Measurements from ENCODE around the gene GFY.

Gene GFY, protein sequence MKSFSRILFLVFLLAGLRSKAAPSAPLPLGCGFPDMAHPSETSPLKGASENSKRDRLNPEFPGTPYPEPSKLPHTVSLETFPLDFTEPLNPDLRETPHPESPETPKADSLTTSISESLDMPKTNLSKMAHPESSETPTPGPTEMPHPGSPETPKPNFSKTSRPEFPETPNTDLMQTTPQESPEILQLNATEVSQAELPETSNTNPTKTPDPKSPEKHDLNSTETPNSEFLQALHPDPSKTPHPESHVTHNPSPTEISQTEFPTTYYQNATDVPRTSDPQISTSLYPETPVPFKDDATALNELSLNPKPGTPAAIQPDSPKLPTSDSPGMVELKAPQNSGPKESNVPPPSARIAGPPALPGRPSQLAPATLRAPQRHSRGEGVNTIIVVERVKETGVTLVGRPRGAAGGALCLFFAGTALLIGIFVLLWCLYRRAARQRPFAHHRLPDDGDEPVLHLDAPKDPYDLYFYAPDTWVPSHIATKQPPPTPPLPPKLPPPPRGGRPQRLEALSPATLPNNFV

GRCh38 chr19:49425178-49425577 is at the start of gene GFY:
TSS of gene GFY (plus strand) at chr19:49425388. CDS start at chr19:49426431, 1,043 bp downstream.
- no peak for DNase-seq

DNA sequence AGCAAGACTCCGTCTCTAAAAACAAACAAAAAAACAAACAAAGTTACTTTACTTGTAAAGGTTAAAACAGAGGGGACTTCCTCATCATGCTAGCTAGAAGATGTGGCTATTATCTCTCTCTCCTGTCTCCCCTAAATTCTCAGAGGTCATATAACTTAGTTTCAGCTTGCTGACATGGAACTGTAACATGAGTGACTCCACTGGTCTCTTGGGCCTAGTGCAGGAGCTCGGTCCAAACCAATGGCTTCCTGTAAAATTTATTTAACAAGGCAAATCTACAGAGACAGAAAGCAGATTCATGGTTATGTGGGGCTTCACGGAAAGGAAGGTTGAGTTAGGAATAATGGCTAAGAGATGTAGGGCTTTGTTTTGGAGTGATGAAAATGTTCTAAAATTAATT is 46.7 kb upstream of the GFY start:
- no peak for DNase-seq

DNA sequence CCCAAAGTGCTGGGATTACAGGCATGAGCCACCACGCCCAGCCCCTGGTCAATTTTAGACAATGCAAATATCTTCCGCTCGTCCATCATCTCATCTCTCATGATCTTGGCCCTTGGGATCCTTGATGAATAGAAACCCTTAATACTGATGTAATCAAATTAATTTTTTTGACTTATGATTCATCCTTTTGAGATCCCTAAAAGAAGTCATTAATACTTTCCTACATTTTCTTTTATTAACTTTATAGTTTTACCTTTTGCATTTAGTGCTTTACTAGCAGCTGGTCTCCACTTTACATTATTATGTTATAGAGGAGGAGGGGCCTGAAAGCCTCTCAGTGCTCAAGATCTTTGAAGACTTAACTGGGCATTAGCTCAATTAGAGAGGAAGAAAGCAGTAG is 44.8 kb upstream of the GFY start:
- no peak for DNase-seq

- DNase-seq: no peak
Observed at GRCh38 chr19:49382639-49383038, 42.5 kb upstream of the GFY start.

DNA sequence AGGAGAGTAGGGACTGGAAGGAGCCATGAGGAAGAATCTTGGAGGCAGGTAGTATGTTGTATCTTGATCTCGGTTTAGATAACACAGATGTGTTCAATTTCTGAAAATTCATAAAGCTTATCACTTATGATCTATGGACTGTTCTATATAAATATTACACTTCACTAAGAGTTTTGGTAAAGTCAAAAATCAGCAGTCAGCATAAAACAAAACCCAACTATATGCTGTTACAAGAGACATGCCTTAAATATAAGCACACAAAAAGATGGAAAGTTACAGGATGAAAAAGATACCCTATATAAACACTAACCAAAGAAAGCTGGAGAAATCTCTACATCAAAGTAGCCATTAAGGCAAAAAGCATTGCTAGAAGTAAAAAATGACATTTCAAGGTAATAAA is 41.6 kb upstream of the GFY start:
- no peak for DNase-seq

DNA sequence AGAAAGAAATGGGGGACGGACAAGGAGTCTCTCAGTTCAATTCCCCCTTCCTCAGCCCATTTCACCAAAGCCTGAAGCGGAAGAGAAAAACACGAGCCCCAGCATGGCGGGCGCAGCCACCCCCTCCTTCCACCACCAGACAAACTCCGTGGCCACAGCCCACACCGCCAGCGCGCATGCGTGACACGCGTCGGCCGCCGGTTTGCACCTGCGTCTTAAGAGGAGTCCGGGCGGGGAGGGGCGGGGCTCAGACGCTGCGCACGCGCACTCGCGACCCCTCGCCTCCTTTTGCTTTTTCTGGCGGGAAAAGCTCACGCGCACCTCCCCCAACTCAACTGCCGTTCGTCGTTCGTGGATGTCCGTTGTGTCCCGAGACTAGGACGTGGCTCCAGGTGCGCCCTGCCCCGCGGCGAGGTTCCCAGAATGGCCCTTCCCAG is 37.2 kb upstream of the GFY start, which contains the start of gene KASH5:
Gene KASH5 (plus strand): TSS at position 314 of the 437 bp plus-strand sequence. CDS start 2,635 bp downstream, outside the sequence.
- peak; percentile 92 for DNase-seq

DNA sequence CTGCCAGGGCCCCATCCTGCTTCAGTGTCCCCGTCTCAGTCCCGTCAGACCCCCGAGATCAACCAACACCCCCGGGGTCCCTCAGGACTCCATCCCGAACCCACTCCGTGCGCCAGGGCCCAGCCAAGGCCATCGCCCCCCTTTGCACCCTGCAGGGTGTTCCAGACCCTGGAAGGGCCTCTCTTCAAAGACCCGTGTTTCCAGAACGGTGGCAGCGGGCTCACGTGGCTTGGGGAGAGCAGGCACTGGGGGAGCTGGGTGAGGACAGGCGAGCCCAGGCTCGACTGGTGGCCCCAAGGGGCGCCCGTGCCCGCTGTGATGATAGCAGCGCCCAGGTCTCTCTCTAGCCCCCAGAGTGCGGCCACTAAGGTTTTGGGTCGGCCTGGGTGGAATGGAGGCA is 35.8 kb upstream of the GFY start:
- DNase-seq: no peak

- no peak for DNase-seq
Observed at GRCh38 chr19:49390131-49390928, 34.9 kb upstream of the GFY start.

DNA sequence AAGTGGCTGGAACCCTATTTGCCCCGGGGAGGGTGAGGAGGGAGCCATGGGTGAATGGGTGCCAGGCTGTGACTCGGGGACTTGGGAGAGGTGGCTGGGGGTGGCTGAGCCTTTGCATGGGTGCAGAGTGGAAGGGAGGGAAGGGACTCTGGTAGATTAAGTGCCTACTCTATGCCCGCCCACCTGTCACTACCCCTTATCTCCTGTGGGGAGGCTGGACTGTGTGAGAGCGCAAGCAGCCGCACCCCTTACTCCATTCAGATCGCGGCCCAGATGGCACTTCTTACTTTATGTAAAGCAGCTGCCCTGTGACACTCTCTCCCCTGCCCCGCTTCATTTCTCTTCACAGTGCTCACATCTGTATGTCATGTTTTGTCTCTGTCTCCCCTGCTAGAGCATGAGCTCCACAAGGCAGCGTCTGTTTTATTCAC is 34.2 kb upstream of the GFY start:
- DNase-seq: no peak

- DNase-seq: peak; percentile 84
Observed at GRCh38 chr19:49391581-49392399, 33.4 kb upstream of the GFY start.

DNA sequence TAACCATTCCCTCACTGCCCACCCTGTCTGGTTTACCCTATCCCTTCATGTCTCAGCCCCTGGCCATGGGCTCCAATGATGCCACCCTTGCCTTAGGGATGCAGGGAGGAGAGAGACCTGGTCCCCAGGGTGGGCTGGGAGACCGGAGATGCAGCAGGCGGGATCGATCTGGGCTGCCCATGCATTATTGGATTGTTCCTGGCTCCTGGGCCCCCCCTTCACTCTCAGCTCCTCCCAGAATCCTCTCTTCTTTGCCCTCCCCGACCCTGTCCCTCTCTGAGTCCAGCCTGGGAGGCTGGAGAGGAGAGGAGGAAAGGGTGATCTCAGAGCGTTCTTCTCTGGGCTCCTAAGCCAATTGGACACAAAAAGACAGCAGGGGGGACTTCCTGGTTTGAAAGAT is 31.3 kb upstream of the GFY start:
- no peak for DNase-seq

- no peak for DNase-seq
Observed at GRCh38 chr19:49395581-49396407, 29.4 kb upstream of the GFY start.

DNA sequence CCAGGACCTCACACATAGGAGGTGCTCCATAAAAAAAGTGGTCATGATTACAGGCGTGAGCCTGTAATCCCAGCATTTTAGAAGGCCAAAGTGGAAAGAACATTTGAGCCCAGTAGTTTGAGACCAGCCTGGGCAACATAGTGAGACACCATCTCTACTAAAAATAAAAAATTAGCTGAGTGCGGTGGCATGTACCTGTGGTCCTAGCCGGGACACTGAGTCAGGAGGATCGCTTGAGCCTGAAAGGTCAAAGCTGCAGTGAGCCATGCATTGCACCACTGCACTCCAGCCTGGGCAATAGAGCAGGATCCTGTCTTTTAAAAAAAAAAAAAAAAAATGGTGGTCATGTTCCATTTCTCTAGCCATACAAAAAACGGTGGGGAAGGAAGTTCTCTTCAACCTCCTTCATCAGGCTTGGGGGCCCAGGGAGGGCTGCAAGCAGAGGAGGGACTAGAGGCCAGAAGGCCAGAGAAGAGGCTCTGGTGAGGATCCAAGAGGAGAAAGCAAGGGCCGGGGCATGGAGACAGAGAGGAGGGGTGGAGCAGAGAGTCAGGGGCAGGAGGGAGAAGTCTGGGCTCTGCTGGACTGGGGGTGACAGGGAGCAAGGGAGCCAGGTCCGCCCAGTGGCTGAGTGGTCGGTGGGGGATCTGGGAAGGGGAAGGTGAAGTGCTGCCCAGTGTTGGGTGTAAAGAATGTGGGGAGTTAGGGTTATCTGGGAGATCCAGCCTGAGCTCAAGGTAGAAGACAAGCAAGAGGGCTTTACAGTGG is 28.3 kb upstream of the GFY start:
- DNase-seq: no peak

- no peak for DNase-seq
Observed at GRCh38 chr19:49398001-49398615, 27.1 kb upstream of the GFY start.

GRCh38 chr19:49398931-49399330 is 26.3 kb upstream of the GFY start:
- no peak for DNase-seq

- DNase-seq: no peak
Observed at GRCh38 chr19:49400029-49400428, 25.2 kb upstream of the GFY start.

DNA sequence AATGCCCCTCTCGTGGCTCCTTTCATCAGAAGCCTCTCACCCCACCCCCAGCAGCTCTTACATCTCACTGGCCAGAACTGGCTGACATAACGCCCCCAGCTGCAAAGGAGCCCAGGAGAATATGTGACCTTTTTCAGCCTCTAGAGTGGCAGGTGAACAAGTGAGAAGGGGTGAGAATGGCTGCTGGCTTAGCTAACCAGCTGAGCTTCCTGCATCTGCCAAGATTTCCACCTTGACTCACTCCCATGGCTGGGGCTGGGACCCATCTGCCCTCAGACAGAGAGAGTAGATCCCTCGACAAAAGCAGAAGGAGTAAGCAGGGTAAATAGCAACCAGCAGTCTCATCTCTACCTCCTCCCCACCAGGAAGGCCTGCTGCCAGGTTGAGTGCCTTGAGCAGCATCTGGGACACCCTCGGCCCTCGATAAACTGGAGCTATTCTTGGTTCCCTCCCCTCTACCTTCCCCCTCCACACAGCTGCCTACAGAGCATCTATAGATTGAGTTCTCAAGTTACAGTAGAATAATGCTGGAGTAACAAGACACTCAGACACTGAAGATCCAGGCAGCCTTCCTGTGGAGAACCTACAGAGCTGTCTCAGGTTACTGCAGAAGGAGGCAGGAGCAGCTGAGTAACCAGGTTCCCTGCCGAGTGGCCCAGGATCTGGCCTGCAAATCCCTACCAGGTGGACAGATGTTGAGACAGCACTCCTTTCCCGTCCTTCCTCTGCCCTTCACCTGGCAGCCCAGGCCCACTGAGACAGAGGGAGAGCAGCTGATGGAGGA is 21.6 kb upstream of the GFY start:
- DNase-seq: no peak

- DNase-seq: no peak
Observed at GRCh38 chr19:49407079-49407478, 18.1 kb upstream of the GFY start.

GRCh38 chr19:49407482-49408015 is 17.6 kb upstream of the GFY start:
- no peak for DNase-seq
